NCI-H128 (cell line): ENCODE data around the gene HNF4A.

ENCODE experiments used
- DNase-seq: peaks from one replicate; lab custom pipeline; 2025; ENCODE audit not compliant: unreplicated experiment; lab: John Stamatoyannopoulos, UW

The HNF4A gene

GRCh38 chr20:44439318-44439717 lies 83.8 kb downstream of the HNF4A start:
- no peak for DNase-seq

- DNase-seq, result no peak
These were observed 87.0 kb downstream of the HNF4A start for GRCh38 chr20:44442298-44443070.

- no peak for DNase-seq
These were observed 90.5 kb downstream of the HNF4A start for GRCh38 chr20:44445742-44446710.

GRCh38 chr20:44447827-44448419 lies 92.4 kb downstream of the HNF4A start:
- no peak for DNase-seq

- no peak for DNase-seq
These were observed 93.5 kb downstream of the HNF4A start for GRCh38 chr20:44448753-44449546.

GRCh38 chr20:44449864-44450263 lies 94.4 kb downstream of the HNF4A start:
- DNase-seq, result no peak

GRCh38 chr20:44450281-44450889 lies 94.9 kb downstream of the HNF4A start:
- DNase-seq, result no peak

- no peak for DNase-seq
These were observed 95.5 kb downstream of the HNF4A start for GRCh38 chr20:44450903-44451450.

GRCh38 chr20:44454306-44454963 lies 98.9 kb downstream of the HNF4A start:
- DNase-seq, result no peak

- no peak for DNase-seq
These were observed 99.6 kb downstream of the HNF4A start for GRCh38 chr20:44455126-44455525.

GRCh38 chr20:44456611-44457010 lies 101.1 kb downstream of the HNF4A start:
- DNase-seq, result no peak

- no peak for DNase-seq
These were observed 101.5 kb downstream of the HNF4A start for GRCh38 chr20:44457016-44457415.

- DNase-seq, result no peak
These were observed 103.8 kb downstream of the HNF4A start for GRCh38 chr20:44459271-44459670.

- no peak for DNase-seq
These were observed 105.3 kb downstream of the HNF4A start for GRCh38 chr20:44460795-44461141.

- DNase-seq, result no peak
These were observed 105.8 kb downstream of the HNF4A start for GRCh38 chr20:44461142-44461802.

- no peak for DNase-seq
These were observed 106.3 kb downstream of the HNF4A start for GRCh38 chr20:44461803-44462174.

GRCh38 chr20:44463466-44463865 lies 108.0 kb downstream of the HNF4A start:
- no peak for DNase-seq

- no peak for DNase-seq
These were observed 109.0 kb downstream of the HNF4A start for GRCh38 chr20:44464514-44464913.

- DNase-seq, result no peak
These were observed 109.6 kb downstream of the HNF4A start for GRCh38 chr20:44465001-44465560.
